ENCODE data around the gene TM4SF20. TPM values are rescaled to one million over a fixed set of nuclear protein-coding genes. Genes with fewer than 3 reads are reported as not detected.

Gene TM4SF20
- polyA plus RNA-seq, 1 experiment = 1.1 TPM

DNA sequence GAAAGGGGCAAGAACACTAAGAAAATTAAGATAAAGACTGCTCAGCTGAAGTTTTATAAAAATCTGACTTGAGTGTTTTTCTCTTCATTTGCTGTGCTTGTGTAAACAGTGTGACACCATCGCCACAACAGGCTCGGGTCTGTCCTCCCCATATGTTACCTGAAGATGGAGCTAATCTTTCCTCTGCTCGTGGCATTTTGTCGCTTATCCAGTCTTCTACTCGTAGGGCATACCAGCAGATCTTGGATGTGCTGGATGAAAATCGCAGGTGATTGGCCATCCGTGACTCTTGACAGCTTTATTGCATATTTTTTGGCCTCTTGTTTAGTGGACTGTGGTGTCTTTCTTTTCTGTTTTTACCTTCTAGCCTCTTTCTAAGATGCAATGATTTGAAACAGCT lies 32.0 kb downstream of the TM4SF20 start:
- H3K27ac ChIP-seq (ENCODE audit: low read depth, low read length) = no peak overlapping the region
- DNase-seq (ENCODE audit: low read depth, low spot score) = no peak
- H3K4me3 ChIP-seq (ENCODE audit: low read depth, low read length) = no peak overlapping the region
- ChIA-PET POLR2A (interaction anchor here (0.5 to 0.6 kb wide), 2 partner anchors 12 to 470 kb away, joined by 3 read pairs; no protein-coding TSS in a partner anchor), CTCF (interaction anchor here (1.2 kb wide), 1 partner anchor 543 kb away, joined by 3 read pairs; no protein-coding TSS in a partner anchor)
- no peaks in the 10 kb centered on the region for H3K9me3 ChIP-seq (ENCODE audit: control insufficient read depth, insufficient read depth, low read length)
- H3K27me3 ChIP-seq (ENCODE audit: control insufficient read depth, insufficient read depth, low read length) = no peaks in the 10 kb centered on the region
- TF ChIP-seq, protein P1, sequence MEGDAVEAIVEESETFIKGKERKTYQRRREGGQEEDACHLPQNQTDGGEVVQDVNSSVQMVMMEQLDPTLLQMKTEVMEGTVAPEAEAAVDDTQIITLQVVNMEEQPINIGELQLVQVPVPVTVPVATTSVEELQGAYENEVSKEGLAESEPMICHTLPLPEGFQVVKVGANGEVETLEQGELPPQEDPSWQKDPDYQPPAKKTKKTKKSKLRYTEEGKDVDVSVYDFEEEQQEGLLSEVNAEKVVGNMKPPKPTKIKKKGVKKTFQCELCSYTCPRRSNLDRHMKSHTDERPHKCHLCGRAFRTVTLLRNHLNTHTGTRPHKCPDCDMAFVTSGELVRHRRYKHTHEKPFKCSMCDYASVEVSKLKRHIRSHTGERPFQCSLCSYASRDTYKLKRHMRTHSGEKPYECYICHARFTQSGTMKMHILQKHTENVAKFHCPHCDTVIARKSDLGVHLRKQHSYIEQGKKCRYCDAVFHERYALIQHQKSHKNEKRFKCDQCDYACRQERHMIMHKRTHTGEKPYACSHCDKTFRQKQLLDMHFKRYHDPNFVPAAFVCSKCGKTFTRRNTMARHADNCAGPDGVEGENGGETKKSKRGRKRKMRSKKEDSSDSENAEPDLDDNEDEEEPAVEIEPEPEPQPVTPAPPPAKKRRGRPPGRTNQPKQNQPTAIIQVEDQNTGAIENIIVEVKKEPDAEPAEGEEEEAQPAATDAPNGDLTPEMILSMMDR (IDR thresholded peaks at IDR 0.05; ENCODE audit: low read depth, low read length) = no peak

DNA sequence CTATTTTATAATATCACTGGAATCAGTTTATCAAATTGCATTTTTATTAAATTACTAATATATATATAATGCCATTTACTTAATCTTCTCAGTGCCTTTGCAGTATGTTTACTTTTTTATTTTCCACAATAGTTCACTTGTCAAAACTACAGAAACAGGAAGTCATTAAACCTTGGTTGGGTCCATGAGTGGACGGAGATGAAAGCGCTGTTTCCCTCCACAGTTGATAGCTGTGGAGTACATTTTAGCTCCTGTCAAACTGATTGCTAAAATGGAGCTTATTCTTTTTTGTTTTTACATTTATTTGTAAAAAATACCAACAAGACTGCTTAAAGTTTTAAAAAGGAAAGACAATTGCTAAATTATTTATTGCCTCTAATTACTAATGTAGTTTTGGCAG lies 34.9 kb downstream of the TM4SF20 start:
- DNase-seq (ENCODE audit: low read depth, low spot score) = no peak
- ChIA-PET CTCF (no interaction called here), POLR2A (interaction anchor here (0.5 kb wide), 1 partner anchor 57 kb away, joined by 5 read pairs; no protein-coding TSS in a partner anchor)
- H3K27me3 ChIP-seq (ENCODE audit: control insufficient read depth, insufficient read depth, low read length) = no peaks in the 10 kb centered on the region
- TF ChIP-seq, protein P1 (IDR thresholded peaks at IDR 0.05; ENCODE audit: low read depth, low read length) = no peak
- H3K4me3 ChIP-seq (ENCODE audit: low read depth, low read length) = no peak overlapping the region
- no peak overlapping the region for H3K27ac ChIP-seq (ENCODE audit: low read depth, low read length)
- no peaks in the 10 kb centered on the region for H3K9me3 ChIP-seq (ENCODE audit: control insufficient read depth, insufficient read depth, low read length)

DNA sequence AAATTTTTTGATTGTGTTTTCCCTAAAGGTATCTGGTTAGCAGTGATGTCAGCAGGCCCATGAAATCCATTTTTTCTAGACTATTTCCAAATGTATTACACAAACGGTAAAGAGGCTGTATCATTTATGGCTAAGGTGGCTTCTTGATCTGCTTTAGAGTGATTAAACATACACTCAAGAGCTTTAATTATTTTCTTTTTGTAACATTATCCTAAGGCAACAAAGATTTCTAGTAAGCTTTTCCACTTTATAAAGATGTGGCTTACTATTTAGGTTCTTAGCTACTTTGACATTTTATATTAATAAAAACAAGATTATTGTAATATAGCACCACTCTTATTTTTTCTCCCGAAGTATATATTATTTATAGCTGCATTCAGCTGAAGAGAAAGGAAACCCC lies 37.6 kb downstream of the TM4SF20 start:
- TF ChIP-seq, protein P1 (IDR thresholded peaks at IDR 0.05; ENCODE audit: low read depth, low read length) = no peak
- Histone ChIP-seq H3K27ac (ENCODE audit: low read depth, low read length) (no peak overlapping the region), H3K4me3 (ENCODE audit: low read depth, low read length) (no peak overlapping the region), H3K27me3 (ENCODE audit: control insufficient read depth, insufficient read depth, low read length) (no peaks in the 10 kb centered on the region), H3K9me3 (ENCODE audit: control insufficient read depth, insufficient read depth, low read length) (no peaks in the 10 kb centered on the region)
- CTCF ChIA-PET = interaction anchor here (0.6 to 1.2 kb wide), 3 partner anchors 64 to 103 kb away, joined by 3 to 4 read pairs (median 3); no protein-coding TSS in a partner anchor
- POLR2A ChIA-PET = no interaction called here
- DNase-seq (ENCODE audit: low read depth, low spot score) = no peak

DNA sequence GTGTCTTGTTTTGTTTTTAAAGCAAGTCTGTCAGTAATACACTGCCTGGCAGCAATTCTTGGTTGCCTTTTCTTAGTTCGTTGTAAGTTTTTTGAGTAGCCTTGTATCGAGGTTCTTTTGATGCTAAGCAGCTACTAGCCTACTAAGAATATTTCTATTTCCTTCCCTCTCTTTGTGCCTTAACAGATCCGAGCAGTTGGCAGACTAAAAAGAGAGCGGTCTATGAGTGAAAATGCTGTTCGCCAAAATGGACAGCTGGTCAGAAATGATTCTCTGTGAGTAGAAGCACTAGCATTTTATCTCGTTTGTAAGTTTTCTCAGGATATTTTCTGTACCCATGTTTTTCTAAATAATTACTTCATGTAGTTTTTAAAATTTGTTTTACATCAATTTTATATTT lies 39.0 kb downstream of the TM4SF20 start:
- no peak overlapping the region for H3K4me3 ChIP-seq (ENCODE audit: low read depth, low read length)
- TF ChIP-seq, protein P1 (IDR thresholded peaks at IDR 0.05; ENCODE audit: low read depth, low read length) = no peak
- ChIA-PET POLR2A (no interaction called here), CTCF (no interaction called here)
- H3K27me3 ChIP-seq (ENCODE audit: control insufficient read depth, insufficient read depth, low read length) = no peaks in the 10 kb centered on the region
- no peak overlapping the region for H3K27ac ChIP-seq (ENCODE audit: low read depth, low read length)
- no peak for DNase-seq (ENCODE audit: low read depth, low spot score)
- H3K9me3 ChIP-seq (ENCODE audit: control insufficient read depth, insufficient read depth, low read length) = no peaks in the 10 kb centered on the region

DNA sequence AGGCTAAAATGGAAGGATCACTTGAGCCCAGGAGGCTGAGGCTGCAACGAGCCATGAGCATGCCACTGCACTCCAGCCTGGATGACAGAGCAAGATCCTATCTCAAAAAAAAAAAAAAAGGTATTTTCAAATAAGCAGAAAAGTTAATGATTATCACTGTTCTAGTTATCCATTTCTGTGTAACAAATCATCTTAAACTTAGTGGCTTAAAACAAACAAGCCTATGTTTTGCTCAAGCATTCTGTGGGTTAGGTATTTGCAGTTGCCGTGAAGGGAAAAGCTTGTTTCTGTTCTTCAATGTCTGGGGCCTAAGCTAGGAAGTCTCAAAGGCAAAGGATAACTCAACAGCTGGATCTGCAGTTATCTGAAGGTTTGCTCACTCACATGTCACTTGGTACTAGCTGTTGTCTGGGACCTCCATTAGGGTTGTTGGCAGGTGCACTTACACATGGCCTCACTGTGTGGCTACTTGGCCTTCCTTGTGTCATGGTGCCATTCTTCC lies 40.0 kb downstream of the TM4SF20 start:
- CTCF ChIA-PET = interaction anchor here (0.7 kb wide), 1 partner anchor 25 kb away, joined by 4 read pairs; no protein-coding TSS in a partner anchor
- POLR2A ChIA-PET = no interaction called here
- Histone ChIP-seq H3K9me3 (ENCODE audit: control insufficient read depth, insufficient read depth, low read length) (no peaks in the 10 kb centered on the region), H3K27me3 (ENCODE audit: control insufficient read depth, insufficient read depth, low read length) (no peaks in the 10 kb centered on the region), H3K4me3 (ENCODE audit: low read depth, low read length) (no peak overlapping the region), H3K27ac (ENCODE audit: low read depth, low read length) (no peak overlapping the region)
- no peak for DNase-seq (ENCODE audit: low read depth, low spot score)
- TF ChIP-seq, protein P1 (IDR thresholded peaks at IDR 0.05; ENCODE audit: low read depth, low read length) = no peak
